Activated CD4-positive, alpha-beta T cell treated with anti-CD3 and anti-CD28 coated beads for 36 hours (primary cell): Measurements from ENCODE around the gene PRDM1. TPM values are rescaled to one million over a fixed set of nuclear protein-coding genes. Genes with fewer than 3 reads are reported as not detected.
A peak's percentile ranks its signal among the peaks of the same experiment; 100 is the strongest.

Source experiments
- ATAC-seq: fragments of 200-7000 bp; cut with Tn5 transposase; one replicate; pipeline ENCODE4 v1.10.0; 2021; ENCODE audit warnings: mild to moderate bottlenecking, moderate library complexity
- CTCF ChIA-PET: fragments of 350-600 bp; sonication (Branson Sonifier 250); formaldehyde crosslinking; loops from one replicate; lab custom pipeline; 2021; ENCODE audit warnings: antibody characterized with exemption; lab: Charles Lee
- POLR2A ChIA-PET: fragments of 350-600 bp; sonication (Branson Sonifier 250); formaldehyde crosslinking; loops from one replicate; lab custom pipeline; 2021; ENCODE audit warnings: antibody characterized with exemption, inconsistent platforms; lab: Charles Lee
- DNase-seq: peaks from one replicate; pipeline ENCODE4 v3.0.0-alpha.2; 2020
- H3K27ac Mint-ChIP-seq: one replicate; pipeline ENCODE4 v1.8.0; 2021; ENCODE audit warnings: mixed read lengths
- H3K27me3 Mint-ChIP-seq: one replicate; pipeline ENCODE4 v1.8.0; 2021; ENCODE audit warnings: mixed read lengths
- H3K36me3 Mint-ChIP-seq: one replicate; pipeline ENCODE4 v1.8.0; 2021; ENCODE audit warnings: low read depth, mixed read lengths
- H3K4me1 Mint-ChIP-seq: one replicate; pipeline ENCODE4 v1.8.0; 2021; ENCODE audit warnings: mixed read lengths
- H3K4me3 Mint-ChIP-seq: one replicate; pipeline ENCODE4 v1.8.0; 2021; ENCODE audit warnings: mild to moderate bottlenecking, moderate library complexity, mixed read lengths
- H3K9me3 Mint-ChIP-seq: one replicate; pipeline ENCODE4 v1.8.0; 2021; ENCODE audit warnings: low read depth, mixed read lengths
- intact Hi-C, 2 experiments: fragments of 100-400 bp; cut with DNase I in 1 of 2; cut with micrococcal nuclease in 1 of 2; formaldehyde crosslinking; loops; one replicate each; pipeline versions ENCODE4 v1.14.2 to v1.15.1; 2022 to 2024; cut with DNase I, micrococcal nuclease
- total RNA-seq, 2 experiments: library from RNA; stranded (reverse); gene quantifications; one replicate each; pipeline ENCODE4 v1.2.3, GENCODE V29; 2021

The PRDM1 gene
- total RNA-seq, 2 experiments from 2014 or later: 20.1 to 35.6 TPM

DNA sequence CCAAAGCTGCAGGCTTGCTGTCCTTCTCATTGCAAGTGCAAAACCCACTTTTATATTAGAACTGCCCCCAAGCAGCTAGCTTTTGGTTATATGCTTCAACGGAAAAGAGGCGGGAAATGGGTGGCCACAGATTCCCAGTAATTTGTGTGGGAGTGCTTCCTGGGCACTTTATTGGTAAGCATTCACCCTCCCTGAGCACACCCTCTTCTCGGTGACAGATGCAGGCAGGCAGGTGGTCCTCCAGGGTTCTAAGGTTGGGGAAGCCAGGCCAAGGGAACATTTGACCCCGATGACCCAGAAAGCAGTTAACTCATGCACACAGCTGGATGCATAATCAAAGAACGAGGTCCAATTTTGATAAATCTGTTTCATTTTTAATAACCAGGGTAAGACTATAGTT, 29.1 kb downstream of the PRDM1 start:
- H3K4me1 Mint-ChIP-seq: peaks cover 89% of the 10 kb centered on the region
- no peaks in the 10 kb centered on the region for H3K36me3 Mint-ChIP-seq
- no peak overlapping the region for H3K4me3 Mint-ChIP-seq
- ATAC-seq (no peak), DNase-seq (no peak)
- ChIA-PET CTCF (interaction anchor here (1.3 kb wide), 1 partner anchor 13 kb away, joined by 4 read pairs; no protein-coding TSS in a partner anchor), POLR2A (interaction anchor here (1.5 to 1.6 kb wide), 3 partner anchors 13 to 26 kb away, joined by 3 to 8 read pairs (median 4); no protein-coding TSS in a partner anchor)
- H3K27me3 Mint-ChIP-seq: peaks cover 22% of the 10 kb centered on the region
- intact Hi-C loops: loop anchor here in 1 of 2 experiments (2.0 kb wide), 1 partner anchor 26 kb away; no protein-coding TSS in a partner anchor
- H3K9me3 Mint-ChIP-seq: no peaks in the 10 kb centered on the region
- peak overlapping the region; percentile 14 for H3K27ac Mint-ChIP-seq

DNA sequence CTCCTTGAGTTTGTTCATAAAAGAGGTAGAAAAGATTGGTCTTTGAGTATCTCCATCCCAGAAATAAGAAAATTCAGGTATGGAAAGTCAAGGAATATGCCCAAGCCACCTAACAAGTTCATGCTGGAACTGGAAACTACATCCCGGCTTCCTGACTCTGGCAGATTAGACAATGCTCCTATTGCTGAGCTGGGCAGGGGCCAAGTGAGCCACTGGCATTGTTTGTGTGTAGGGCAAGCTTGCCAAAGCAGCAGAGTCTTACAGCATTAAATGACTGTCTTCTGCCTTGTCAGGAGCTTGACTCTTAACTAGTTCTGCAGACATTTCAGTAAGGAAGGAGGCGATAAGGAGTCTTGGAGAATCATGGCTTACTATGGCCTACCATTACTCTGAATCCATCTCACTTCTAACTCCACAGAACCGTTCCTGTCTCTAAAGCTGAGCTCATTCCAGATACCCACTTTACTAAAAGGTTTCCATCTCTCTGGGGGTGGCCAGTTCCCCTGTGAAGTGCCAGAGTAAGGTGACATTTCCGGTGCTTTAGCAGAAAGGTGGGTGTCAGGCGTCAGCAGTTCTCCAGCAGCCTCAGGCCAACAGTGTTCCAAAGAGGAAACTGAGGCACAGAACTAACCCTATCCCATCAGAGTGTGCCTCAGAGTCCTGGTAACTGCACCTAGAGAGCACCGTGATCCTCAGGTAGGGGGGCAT, 30.1 kb downstream of the PRDM1 start:
- intact Hi-C loops: no loop called here
- ATAC-seq (no peak), DNase-seq (no peak)
- Mint-ChIP-seq H3K9me3 (no peaks in the 10 kb centered on the region), H3K27ac (peak overlapping the region; percentile 42), H3K4me3 (no peak overlapping the region), H3K27me3 (peaks cover 16% of the 10 kb centered on the region), H3K4me1 (peaks cover 96% of the 10 kb centered on the region), H3K36me3 (no peaks in the 10 kb centered on the region)
- ChIA-PET CTCF (interaction anchor here (0.9 to 1.9 kb wide), 7 partner anchors 17 to 106 kb away, joined by 3 to 6 read pairs (median 4); no protein-coding TSS in a partner anchor), POLR2A (interaction anchor here (0.5 to 1.0 kb wide), 2 partner anchors 48 to 79 kb away, joined by 3 to 5 read pairs; no protein-coding TSS in a partner anchor)

- H3K4me1 Mint-ChIP-seq: peaks cover 90% of the 10 kb centered on the region
- ChIA-PET POLR2A (interaction anchor here (0.9 to 1.6 kb wide), 2 partner anchors 9 to 19 kb away, joined by 4 to 8 read pairs; no protein-coding TSS in a partner anchor), CTCF (interaction anchor here (0.7 to 2.0 kb wide), 16 partner anchors 12 to 685 kb away, joined by 3 to 6 read pairs (median 4); no protein-coding TSS in a partner anchor)
- H3K27ac Mint-ChIP-seq: peak overlapping the region; percentile 35
- H3K4me3 Mint-ChIP-seq: no peak overlapping the region
- H3K36me3 Mint-ChIP-seq: no peaks in the 10 kb centered on the region
- H3K27me3 Mint-ChIP-seq: peaks cover 10% of the 10 kb centered on the region
- ATAC-seq (peak; percentile 59), DNase-seq (peak; percentile 69)
- intact Hi-C loops: loop anchor here in 1 of 2 experiments (1.0 kb wide), 1 partner anchor 9 kb away; no protein-coding TSS in a partner anchor
- H3K9me3 Mint-ChIP-seq: no peaks in the 10 kb centered on the region
These were observed 31.4 kb downstream of the PRDM1 start for GRCh38 chr6:106117579-106117978.

- ChIA-PET CTCF (interaction anchor here (0.6 to 2.0 kb wide), 11 partner anchors 15 to 978 kb away, joined by 3 to 6 read pairs (median 3); no protein-coding TSS in a partner anchor), POLR2A (interaction anchor here (1.6 kb wide), 1 partner anchor 20 kb away, joined by 8 read pairs; no protein-coding TSS in a partner anchor)
- H3K27me3 Mint-ChIP-seq: peaks cover 9% of the 10 kb centered on the region
These were observed 32.8 kb downstream of the PRDM1 start for GRCh38 chr6:106118835-106119431.

DNA sequence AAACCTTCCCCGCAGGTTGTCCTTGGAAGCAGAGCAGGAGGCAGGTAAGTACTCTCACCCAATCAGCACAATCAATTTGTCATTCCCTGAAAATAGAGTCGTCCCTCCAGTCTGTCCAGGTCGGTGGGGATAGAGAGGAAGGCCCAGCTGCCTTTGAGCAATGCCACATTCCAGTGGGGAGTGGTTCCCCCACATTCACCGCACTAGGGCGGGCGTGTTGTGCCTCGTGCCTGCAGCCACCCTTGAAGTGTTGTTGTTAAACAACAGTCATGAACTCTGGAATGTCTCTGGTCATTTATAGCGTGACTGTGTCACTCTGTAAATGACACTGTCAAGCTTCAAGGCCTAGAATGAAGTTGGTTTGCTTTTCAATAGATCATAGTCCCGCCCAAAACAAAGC, 33.4 kb downstream of the PRDM1 start:
- intact Hi-C loops: no loop called here
- ChIA-PET POLR2A (no interaction called here), CTCF (interaction anchor here (0.6 to 1.7 kb wide), 3 partner anchors 22 to 196 kb away, joined by 3 to 5 read pairs (median 3); no protein-coding TSS in a partner anchor)
- H3K36me3 Mint-ChIP-seq: no peaks in the 10 kb centered on the region
- H3K27me3 Mint-ChIP-seq: peaks cover 9% of the 10 kb centered on the region
- DNase-seq (no peak), ATAC-seq (no peak)
- H3K4me1 Mint-ChIP-seq: peaks cover 71% of the 10 kb centered on the region
- H3K9me3 Mint-ChIP-seq: no peaks in the 10 kb centered on the region
- no peak overlapping the region for H3K4me3 Mint-ChIP-seq
- no peak overlapping the region for H3K27ac Mint-ChIP-seq

More at GRCh38 chr6:106118835-106119431, 32.8 kb downstream of the PRDM1 start:
- Mint-ChIP-seq H3K36me3 (no peaks in the 10 kb centered on the region), H3K27ac (no peak overlapping the region), H3K4me3 (no peak overlapping the region), H3K9me3 (no peaks in the 10 kb centered on the region), H3K4me1 (peaks cover 77% of the 10 kb centered on the region)
- DNase-seq (peak; percentile 48), ATAC-seq (no peak)
- intact Hi-C loops: no loop called here

GRCh38 chr6:106120006-106120405, 33.9 kb downstream of the PRDM1 start:
- Mint-ChIP-seq H3K9me3 (no peaks in the 10 kb centered on the region), H3K27me3 (peaks cover 9% of the 10 kb centered on the region), H3K4me1 (peaks cover 70% of the 10 kb centered on the region), H3K27ac (no peak overlapping the region), H3K36me3 (no peaks in the 10 kb centered on the region), H3K4me3 (no peak overlapping the region)
- ATAC-seq: no peak
- CTCF ChIA-PET: interaction anchor here (0.6 to 1.7 kb wide), 2 partner anchors 21 to 103 kb away, joined by 3 to 5 read pairs; no protein-coding TSS in a partner anchor
- intact Hi-C loops: no loop called here
- POLR2A ChIA-PET: no interaction called here
- DNase-seq: no peak

DNA sequence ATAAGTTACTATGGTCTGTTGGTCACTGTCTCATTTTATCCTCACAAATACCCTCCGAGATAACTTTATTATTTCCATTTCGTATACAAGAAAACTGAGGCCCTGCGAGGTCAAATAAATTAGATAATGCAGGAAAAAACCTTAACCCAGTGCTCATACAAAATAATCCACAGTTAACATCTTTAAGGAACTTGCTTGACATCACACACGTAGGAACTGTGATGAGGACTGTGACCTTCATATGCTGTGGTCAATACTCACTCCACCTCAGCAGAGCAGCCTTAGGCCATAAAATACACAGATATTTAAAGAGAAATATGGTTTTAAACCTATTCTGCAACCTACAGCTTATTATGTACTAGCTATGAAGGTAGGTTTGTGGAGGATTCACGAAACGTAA, 34.3 kb downstream of the PRDM1 start:
- DNase-seq (no peak), ATAC-seq (no peak)
- H3K4me1 Mint-ChIP-seq: peaks cover 69% of the 10 kb centered on the region
- no peak overlapping the region for H3K27ac Mint-ChIP-seq
- intact Hi-C loops: no loop called here
- no peaks in the 10 kb centered on the region for H3K9me3 Mint-ChIP-seq
- no peak overlapping the region for H3K4me3 Mint-ChIP-seq
- CTCF ChIA-PET: interaction anchor here (0.6 to 1.7 kb wide), 2 partner anchors 21 to 102 kb away, joined by 3 to 5 read pairs; no protein-coding TSS in a partner anchor
- POLR2A ChIA-PET: no interaction called here
- H3K36me3 Mint-ChIP-seq: no peaks in the 10 kb centered on the region
- peaks cover 9% of the 10 kb centered on the region for H3K27me3 Mint-ChIP-seq

DNA sequence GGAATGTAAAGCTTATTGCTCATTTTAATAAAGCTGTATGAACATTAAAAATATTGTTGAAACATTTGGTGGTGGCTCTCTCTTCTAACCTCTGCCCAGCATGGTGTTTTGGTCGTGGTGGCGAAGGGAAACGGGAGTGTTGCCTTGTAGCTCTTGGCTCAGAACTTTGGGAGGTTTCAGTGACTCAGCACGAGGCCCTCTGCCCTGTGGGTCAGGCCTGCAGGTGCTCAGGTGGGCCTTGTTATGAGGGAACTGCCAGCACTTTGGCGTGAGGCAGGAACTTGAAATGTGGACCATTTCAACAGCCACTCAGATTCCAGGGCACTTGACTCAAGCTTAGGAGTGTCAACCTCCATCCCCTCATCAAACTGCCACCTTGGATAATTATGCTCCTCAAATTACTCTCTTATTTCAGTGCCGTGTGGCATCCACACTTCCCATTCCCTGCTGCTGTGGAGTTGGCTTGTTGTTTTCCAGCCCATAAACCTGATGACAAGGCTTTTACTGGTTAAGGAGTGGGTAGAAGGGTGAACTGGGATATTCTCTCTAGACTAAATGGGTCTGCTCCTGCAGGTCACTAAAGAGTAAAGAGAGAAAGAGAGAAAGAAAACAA, 36.3 kb downstream of the PRDM1 start:
- Mint-ChIP-seq H3K27ac (no peak overlapping the region), H3K4me3 (no peak overlapping the region), H3K27me3 (peaks cover 12% of the 10 kb centered on the region), H3K36me3 (no peaks in the 10 kb centered on the region), H3K9me3 (no peaks in the 10 kb centered on the region), H3K4me1 (peaks cover 62% of the 10 kb centered on the region)
- no peak for ATAC-seq
- ChIA-PET POLR2A (no interaction called here), CTCF (interaction anchor here (0.6 to 1.7 kb wide), 3 partner anchors 41 to 105 kb away, joined by 3 to 6 read pairs (median 3); no protein-coding TSS in a partner anchor)
- DNase-seq: no peak
- intact Hi-C loops: no loop called here

- Mint-ChIP-seq H3K4me3 (no peak overlapping the region), H3K27me3 (peaks cover 12% of the 10 kb centered on the region), H3K36me3 (no peaks in the 10 kb centered on the region), H3K9me3 (no peaks in the 10 kb centered on the region), H3K4me1 (peaks cover 55% of the 10 kb centered on the region), H3K27ac (no peak overlapping the region)
- no peak for DNase-seq
- ATAC-seq: no peak
- intact Hi-C loops: no loop called here
- ChIA-PET POLR2A (interaction anchor here (0.5 kb wide), 1 partner anchor 171 kb away, joined by 4 read pairs; no protein-coding TSS in a partner anchor), CTCF (interaction anchor here (0.8 to 1.7 kb wide), 3 partner anchors 40 to 206 kb away, joined by 3 to 6 read pairs (median 4); no protein-coding TSS in a partner anchor)
These were observed 37.0 kb downstream of the PRDM1 start for GRCh38 chr6:106122938-106123656.

- no peak for ATAC-seq
- DNase-seq: no peak
- Mint-ChIP-seq H3K9me3 (no peaks in the 10 kb centered on the region), H3K4me3 (no peak overlapping the region), H3K4me1 (peaks cover 46% of the 10 kb centered on the region), H3K27me3 (peaks cover 8% of the 10 kb centered on the region), H3K27ac (no peak overlapping the region), H3K36me3 (no peaks in the 10 kb centered on the region)
- intact Hi-C loops: no loop called here
- CTCF ChIA-PET: interaction anchor here (0.9 to 1.7 kb wide), 3 partner anchors 26 to 207 kb away, joined by 3 to 6 read pairs (median 4); no protein-coding TSS in a partner anchor
- POLR2A ChIA-PET: no interaction called here
These were observed 37.9 kb downstream of the PRDM1 start for GRCh38 chr6:106124015-106124414.
